Renal cortex interstitium (tissue), 11 donors: ENCODE data around the gene VMAC. TPM values are rescaled to one million over a fixed set of nuclear protein-coding genes. Genes with fewer than 3 reads are reported as not detected.

ENCODE experiments used
- DNase-seq, 11 donors: peaks; one replicate each; pipeline ENCODE4 v3.0.0-alpha.2; 2013; ENCODE audit warnings: low read depth in 9 of 11, low spot score in 4 of 11; ENCODE audit errors: extremely low read depth in 1 of 11
- polyA plus RNA-seq, 3 donors: library from polyadenylated mRNA; unstranded; fragments of 120-200 nt; gene quantifications; one replicate each; pipeline ENCODE4 v1.2.1, GENCODE V29; 2013; ENCODE audit not compliant: insufficient read length in 3 of 3

VMAC gene
- polyA plus RNA-seq, 3 donors: 5.7 to 10.9 (median 5.9) TPM

- no peak for DNase-seq
Observed at GRCh38 chr19:5918463-5919079, 13.9 kb downstream of the VMAC start.

- no peak for DNase-seq
Observed at GRCh38 chr19:5921516-5922160, 17.0 kb downstream of the VMAC start.

DNA sequence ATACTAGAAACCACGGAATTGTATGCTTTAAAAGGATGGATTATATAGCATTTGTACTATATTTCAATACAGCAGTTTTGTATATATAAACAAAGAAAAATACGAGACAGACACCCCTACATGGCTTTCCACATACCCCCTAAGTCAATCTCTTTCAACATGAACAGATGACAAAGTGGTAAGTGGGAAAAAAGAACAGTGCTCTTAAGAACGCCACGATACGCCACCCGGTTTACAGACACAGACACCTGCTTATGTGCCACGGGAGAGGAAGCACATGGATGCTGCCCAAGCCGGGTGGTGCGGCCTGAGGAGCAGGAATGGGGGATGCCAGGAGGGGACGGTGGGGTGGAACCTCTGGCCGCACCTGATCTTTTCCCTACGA is 17.5 kb downstream of the VMAC start:
- no peak for DNase-seq

DNA sequence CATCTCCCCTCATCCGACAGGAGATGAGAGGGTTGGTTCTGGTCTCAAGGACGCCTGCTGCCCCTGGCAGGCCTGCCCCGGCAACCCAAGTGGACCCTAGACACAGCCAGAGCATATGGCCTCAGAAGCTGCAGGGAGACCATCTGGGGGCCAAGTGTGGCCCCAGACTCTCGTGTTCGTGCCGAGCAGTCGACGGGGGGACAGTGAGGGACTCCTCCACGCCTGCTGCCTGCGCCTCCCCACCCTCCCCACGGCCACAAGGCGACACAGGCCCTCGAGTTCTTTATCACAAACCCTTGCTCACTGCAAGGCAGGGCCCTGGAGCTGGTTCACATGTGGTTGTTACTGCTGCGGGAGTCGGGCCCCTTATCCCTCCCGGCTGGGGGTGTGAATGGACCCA is 18.7 kb downstream of the VMAC start:
- DNase-seq: no peak

GRCh38 chr19:5925830-5926427 is 21.3 kb downstream of the VMAC start:
- no peak for DNase-seq

DNA sequence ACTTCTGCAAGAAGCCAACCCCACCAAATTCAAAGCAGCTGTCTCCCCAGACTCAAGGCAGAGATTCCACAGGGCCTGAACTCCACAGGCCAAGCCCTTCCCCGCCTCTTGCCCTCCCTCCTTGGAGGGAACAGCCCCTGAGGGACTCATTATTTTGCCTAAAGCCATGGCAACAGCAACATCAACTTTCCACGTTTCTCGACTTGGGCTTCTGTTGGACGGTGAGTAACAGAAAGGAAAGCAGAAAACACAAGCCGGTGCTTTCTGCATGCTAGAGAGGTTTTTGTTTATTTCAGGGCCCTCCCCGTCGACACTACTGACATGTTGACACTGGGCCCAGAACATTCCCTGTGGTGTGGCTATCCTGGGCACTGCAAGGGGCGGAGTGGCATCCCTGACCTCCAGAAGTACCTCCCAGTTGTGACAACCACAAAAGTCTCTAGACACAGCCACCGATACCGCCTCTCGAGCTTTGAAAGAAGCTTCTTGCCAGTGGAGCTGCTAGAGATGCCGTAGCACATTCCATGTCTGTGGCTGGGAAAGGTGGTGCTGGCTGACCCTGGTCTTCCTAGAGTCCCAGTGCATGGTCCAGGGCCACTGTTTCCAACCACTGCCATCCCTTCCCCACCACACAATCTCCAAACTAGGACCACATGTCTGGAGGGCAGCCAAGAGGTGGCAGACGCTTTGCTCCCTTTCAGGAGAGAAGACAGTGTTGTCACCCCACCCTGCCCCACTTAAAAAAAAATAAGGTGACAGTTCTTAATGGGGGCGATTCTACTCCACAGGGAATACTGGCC is 22.2 kb downstream of the VMAC start:
- DNase-seq: peak in 1 of 11 donors; percentile 51

DNA sequence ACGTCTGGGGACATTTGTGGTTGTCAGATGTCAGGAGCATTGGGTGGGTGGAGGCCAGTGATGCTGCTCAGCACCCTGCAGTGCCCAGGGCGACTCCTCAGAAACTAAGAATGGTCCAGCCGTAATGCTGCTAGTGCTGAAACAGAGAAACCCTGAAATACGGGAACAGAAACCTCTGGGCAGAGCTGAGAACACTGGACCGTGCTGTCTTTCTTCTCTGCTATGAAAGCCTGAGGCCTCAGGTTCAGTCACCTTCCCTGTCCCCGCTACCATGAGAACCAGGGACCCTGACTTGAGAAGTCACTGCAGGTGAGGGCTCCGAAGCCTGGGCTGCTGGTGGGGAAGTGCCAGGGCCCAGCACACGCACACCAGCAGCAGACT is 22.8 kb downstream of the VMAC start:
- DNase-seq: no peak

GRCh38 chr19:5929179-5929578 is 24.5 kb downstream of the VMAC start:
- no peak for DNase-seq

DNA sequence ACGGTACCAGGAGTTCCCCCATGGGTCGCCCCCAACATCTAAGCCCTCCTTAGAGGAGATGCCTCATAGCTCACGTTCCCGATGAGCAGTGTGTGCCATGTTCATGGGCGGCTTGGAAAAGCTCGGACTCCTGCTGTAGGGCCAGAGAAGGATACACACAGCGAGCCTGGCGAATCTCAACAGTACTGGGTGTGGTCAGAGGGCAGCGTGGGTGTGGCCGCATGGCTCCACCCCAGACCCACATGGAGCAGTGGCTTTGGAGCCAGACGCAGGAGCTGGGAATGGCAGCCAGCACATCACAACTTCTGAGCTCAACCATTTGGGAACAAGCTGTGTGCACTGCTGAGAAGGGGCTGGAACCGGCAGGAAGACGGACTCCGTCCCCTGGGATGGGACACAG is 25.0 kb downstream of the VMAC start:
- no peak for DNase-seq

- DNase-seq: no peak
Observed at GRCh38 chr19:5931251-5931650, 26.6 kb downstream of the VMAC start.

DNA sequence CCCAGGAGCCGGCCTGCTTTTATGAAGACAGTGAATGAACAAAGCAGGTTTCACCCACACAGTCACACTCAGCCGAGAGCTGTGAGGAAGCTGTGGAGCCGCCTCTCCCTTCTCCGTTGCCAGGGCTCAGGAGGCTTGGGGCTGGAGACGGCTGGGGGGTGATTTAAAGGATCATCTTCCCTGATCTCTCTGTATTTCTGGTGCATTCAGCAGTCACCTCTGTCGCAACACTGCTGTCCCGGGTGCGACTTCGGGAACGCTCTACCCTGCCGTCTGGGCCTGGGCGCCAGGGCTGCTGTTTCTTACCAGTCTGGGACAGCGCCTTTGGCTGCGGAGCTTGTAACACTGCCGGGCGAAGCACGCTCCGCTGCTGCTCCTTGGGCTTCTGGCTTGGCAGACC is 27.5 kb downstream of the VMAC start:
- DNase-seq: no peak

DNA sequence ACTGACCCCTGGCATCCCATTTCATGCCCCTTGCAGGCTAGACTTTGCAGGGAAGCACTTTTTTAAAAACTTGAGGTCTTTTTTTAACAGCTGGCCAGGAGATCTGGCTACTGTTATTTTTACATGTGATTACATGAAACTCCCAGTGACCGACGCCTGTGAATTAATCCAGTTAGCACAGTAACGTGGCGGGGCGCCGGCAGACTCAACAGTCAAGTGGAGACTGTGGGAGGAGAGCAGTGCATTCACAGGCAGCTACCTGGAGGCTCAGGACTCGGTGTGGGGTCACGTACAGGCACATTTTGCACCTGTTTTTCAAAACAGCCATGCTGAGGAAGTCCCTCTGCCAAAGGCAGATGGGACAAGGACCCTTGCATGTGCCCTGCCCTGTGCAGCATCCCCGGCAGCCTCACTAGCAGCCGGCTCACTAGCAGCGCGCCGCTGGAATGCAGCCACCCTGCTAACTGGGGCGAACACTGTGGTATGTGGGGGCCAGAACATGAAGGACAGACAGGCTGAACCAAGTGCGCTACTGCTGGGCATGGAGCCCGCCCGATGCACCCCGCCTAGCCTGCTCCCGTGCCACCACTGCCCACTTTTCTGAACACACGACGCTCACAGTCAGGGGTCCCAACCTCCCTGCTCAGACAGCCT is 28.1 kb downstream of the VMAC start:
- no peak for DNase-seq

- DNase-seq: no peak
Observed at GRCh38 chr19:5933391-5934068, 28.9 kb downstream of the VMAC start.

GRCh38 chr19:5934069-5934401 is 29.4 kb downstream of the VMAC start:
- no peak for DNase-seq

DNA sequence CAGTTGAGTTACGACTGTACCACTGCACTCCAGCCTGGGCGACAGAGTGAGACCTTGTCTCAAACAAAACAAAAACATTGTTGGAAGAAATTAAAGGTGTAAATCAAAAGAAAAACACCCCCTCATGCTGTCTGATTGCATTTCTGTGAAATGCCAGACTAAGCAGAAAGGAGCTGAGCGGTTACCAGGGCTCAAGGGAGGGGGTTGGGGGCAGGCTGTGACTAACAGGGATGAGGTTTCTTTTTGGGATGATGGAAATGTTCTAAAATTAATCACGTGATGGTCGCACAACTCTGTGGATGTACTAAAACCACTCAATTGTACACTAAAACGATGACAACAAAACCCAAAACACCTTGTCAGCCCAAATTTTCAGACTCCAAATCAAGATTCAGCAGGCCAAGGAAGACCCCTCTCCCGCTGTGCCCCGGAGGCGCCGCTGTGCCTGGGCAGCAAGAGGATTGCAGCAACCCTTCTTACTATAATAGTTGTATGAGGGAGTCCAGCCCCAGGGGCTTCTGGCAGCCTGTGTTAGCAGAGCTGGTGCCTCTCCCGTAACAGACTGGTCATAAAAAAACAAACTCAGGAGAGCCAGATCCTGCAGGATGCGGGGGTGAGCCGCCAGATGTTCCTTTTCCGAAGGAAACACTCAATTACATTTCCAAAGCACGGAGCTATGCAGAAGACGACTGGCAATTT is 30.3 kb downstream of the VMAC start:
- DNase-seq: peak in 1 of 11 donors; percentile 69

GRCh38 chr19:5935473-5936291 is 31.0 kb downstream of the VMAC start:
- DNase-seq: no peak

DNA sequence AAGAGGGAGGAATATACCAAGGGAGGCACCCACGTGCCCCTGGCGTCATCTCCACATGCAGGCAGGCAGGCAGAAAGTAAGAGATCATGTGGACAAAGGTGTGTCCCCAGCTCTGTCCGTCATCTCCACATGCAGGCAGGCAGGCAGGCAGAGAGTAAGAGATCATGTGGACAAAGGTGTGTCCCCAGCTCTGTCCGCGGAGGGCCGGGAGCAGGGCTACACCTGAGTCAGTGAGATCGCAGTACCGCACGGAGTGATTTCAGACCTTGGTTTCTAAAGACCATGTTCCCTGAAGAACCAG is 31.6 kb downstream of the VMAC start:
- no peak for DNase-seq

DNA sequence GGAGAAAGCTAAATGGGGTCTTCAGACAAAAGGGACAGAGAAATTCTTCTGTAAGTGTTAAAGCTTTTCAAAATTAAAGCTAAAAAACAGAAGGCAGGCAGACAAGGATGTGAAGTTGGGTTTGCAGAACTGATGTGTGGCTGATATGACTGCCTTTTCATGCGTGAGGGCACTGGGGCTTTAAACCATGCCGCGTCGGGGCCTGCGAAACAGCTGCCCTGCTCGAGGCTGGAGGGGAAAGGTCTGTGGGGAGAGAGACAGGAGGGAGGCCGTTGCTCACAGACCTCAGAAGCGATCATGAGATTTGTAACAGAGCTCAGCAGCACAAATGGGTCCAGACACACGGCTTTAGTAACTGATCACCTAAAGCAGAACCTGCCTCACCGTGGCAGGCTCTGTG is 32.9 kb downstream of the VMAC start:
- DNase-seq: no peak
